DMS114 treated with DMSO at 0.1 percent for 48 hours (cell line): Measurements from ENCODE around the gene C17orf114.

ENCODE experiments used
- DNase-seq: peaks from one replicate; lab custom pipeline; 2025; ENCODE audit not compliant: unreplicated experiment; lab: John Stamatoyannopoulos, UW

Gene C17orf114

GRCh38 chr17:4788159-4788806, 13.8 kb downstream of the C17orf114 start:
- DNase-seq: no peak

- DNase-seq: no peak
These were observed 15.6 kb downstream of the C17orf114 start for GRCh38 chr17:4786516-4786915.

- DNase-seq: no peak
These were observed 16.0 kb downstream of the C17orf114 start, which contains the start of gene VMO1 for GRCh38 chr17:4786106-4786511. Gene VMO1, minus strand, starts transcription at chr17:4786364. Its CDS starts 12 bp downstream, at chr17:4786352.

- no peak for DNase-seq
These were observed 16.6 kb downstream of the C17orf114 start for GRCh38 chr17:4785311-4786105.

- DNase-seq: no peak
These were observed 19.5 kb downstream of the C17orf114 start for GRCh38 chr17:4782652-4783051.

GRCh38 chr17:4780325-4780955, 21.7 kb downstream of the C17orf114 start:
- no peak for DNase-seq

GRCh38 chr17:4777969-4778760, 24.0 kb downstream of the C17orf114 start:
- no peak for DNase-seq

- DNase-seq: no peak
These were observed 29.9 kb downstream of the C17orf114 start for GRCh38 chr17:4772235-4772613.

- no peak for DNase-seq
These were observed 30.5 kb downstream of the C17orf114 start, which contains the start of gene TM4SF5 for GRCh38 chr17:4771519-4772234. Gene TM4SF5, plus strand, starts transcription at chr17:4771886. Its CDS starts 37 bp downstream, at chr17:4771923.

- DNase-seq: no peak
These were observed 32.5 kb downstream of the C17orf114 start for GRCh38 chr17:4769628-4770027.

- no peak for DNase-seq
These were observed 33.8 kb downstream of the C17orf114 start for GRCh38 chr17:4768298-4768697.

- DNase-seq: no peak
These were observed 35.4 kb downstream of the C17orf114 start for GRCh38 chr17:4766723-4767122.

- no peak for DNase-seq
These were observed 35.9 kb downstream of the C17orf114 start for GRCh38 chr17:4766201-4766600.

GRCh38 chr17:4764595-4764994, 37.5 kb downstream of the C17orf114 start:
- DNase-seq: no peak

GRCh38 chr17:4759776-4760236, 42.3 kb downstream of the C17orf114 start:
- DNase-seq: no peak

- DNase-seq: no peak
These were observed 48.7 kb downstream of the C17orf114 start for GRCh38 chr17:4753392-4753791.

- no peak for DNase-seq
These were observed 50.2 kb downstream of the C17orf114 start for GRCh38 chr17:4751932-4752331.
